HG03439 (cell line): Measurements from ENCODE around the gene NPAS2.

ENCODE experiments used
- ATAC-seq: cut with Tn5 transposase; IDR thresholded peaks from one replicate; pipeline ENCODE4 v1.9.1; 2021; ENCODE audit warnings: mild to moderate bottlenecking, moderate library complexity; ENCODE audit not compliant: unreplicated experiment

The NPAS2 gene

DNA sequence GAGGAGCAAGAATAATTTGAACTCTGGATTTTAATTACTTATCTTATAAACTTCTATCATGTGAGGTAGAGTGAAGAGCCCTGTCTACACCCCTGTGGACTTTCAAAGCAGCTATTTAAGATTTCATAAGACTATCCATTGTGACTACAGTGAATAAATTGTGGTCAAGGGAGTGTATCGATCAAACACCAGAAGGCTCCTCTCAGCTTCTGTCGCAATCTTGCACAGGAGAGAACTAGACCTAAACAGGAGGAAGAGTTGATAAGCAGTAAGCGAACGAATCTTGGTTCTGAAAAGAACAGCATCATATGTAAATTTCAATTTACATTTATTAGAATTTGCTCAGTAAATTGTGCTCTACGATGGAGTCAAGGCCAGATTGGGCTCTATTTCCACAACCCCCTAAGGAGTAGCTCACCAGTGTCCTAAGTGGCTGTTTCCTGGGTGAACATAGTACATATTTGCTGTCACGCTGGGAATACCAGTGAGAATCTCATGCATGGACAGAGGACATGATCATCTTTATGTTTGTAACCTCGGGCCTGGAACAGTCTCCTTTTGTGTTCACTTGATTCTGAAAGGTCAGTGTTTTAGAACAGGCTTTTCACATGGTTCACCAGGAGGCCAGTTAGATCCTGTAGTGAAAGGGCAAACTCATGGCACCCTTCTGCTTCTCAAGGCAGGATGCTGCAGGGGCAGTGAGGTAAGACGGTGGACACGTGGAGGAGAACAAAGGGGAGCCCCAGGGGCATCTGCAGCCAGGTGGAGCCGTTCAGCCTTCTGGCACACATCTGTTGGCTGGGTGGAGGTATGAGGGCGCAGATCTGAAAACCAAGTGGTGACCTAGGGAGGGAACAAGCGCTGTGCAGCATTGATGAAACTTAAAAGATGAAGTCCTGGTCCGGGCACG, 33.3 kb downstream of the NPAS2 start:
- ATAC-seq = no peak

DNA sequence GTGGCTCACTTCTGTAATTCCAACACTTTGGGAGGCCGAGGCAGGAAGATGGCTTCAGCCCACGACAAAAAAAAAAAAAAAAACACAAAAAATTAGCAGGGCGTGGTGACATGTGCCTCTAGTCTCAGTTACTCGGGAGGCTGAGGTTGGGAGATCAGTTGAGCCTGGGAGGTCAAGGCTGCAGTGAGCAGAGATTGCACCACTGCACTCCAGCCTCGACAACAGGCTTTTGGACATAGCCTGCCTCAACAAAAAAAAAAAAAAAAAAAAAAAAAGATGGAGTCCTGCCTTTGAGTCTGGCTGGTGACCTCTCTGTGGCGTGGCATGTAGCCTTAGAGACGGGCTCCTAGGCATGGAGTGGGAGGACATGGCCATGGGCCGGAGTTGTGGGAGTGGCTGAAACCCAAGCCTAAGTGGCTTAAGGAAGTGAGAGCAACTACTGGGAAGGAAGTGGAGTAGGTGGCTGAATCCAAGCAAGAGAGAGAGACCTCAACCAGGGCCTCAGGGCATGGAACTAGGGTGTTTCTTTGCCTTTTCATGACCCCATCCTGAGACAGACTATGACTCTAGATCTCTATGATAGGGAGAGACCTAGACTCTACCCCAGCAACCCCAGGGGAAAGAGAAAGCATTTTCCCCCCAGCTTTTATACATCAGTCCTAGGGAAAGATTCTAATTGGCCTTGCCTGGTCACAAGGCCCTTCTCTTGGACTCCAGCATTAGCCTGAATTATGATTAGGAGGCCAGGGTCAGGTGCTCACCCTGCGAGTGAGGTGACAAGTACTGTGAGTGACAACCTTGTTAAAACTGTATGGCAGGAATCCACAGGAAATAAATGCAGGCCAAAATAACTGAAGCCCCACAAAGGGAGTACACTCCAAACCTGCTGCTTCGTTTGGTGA, 34.2 kb downstream of the NPAS2 start:
- no peak for ATAC-seq

DNA sequence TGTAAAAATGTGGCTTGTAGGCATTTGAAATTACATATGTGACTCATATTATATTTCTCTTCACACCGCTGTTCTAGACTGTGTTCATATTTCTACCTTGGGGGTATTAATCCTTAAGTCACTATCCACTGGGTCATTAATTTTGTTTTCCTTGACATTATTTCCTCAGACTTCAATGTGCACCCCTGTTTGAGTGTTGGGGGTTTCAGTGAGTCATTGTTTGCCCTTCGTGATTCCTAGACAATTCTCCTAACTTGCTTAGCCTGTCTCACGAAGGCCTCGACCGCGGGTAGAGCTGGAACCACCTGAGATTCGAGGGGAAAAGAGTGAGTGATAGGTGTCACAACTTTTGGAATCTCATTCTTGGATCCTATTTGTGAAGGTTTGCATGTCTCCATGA, 35.1 kb downstream of the NPAS2 start:
- ATAC-seq = no peak

DNA sequence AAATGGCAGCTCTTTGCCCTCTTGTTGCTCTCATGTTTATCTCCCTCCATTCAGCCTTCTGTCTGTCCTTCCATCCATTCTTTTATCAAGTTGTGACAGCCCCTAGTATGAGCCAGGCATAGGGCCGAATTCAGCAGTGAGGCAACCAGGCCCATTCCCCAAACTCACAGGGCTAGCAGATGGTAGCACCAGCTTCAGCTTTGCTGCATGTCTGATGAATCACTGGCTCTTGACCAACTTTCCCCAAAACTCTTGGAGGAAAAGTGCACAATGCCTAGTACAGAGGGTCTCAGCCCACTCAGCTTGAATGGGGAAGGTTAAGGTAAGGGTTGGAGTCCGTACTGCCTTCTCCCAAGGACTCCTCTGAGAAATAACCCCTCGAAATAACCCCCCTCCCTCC, 35.7 kb downstream of the NPAS2 start:
- ATAC-seq = no peak

DNA sequence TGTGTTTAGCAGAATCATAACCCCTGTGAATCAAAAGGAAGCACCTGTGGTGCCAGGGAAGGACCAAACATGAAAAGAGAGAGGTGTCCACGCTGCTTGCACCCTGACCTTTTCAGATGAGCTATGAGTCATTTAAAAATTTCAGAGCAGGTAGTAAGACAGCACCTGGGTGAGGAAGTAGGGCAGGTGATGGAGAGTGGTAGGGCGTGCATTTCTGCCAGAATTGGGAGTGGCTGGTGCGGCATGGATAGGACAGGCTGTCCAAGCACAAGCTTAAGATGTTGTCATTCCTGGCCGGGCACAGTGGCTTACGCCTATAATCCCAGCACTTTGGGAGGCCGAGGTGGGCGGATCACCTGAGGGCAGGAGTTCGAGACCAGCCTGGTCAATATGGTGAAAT, 36.8 kb downstream of the NPAS2 start:
- ATAC-seq = no peak

DNA sequence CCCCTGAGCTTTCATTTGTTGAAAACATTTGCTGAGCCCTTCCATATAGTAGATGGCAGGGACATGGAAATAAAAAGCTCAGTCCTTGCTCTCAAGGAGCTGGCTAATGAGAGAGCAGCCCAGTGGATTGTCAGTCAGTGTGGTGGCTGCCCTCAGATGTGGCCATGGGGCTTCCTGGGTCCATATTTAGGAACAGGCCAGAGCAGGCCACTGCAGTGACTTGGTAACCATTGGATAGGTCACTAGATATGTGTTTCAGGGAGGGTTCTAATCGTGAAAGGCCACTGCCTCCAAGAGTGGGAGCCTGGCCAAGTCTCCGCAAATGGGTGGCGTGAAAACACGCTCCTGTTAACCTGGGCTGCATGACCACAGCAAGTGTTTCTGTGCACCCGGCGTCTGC, 37.4 kb downstream of the NPAS2 start:
- no peak for ATAC-seq

DNA sequence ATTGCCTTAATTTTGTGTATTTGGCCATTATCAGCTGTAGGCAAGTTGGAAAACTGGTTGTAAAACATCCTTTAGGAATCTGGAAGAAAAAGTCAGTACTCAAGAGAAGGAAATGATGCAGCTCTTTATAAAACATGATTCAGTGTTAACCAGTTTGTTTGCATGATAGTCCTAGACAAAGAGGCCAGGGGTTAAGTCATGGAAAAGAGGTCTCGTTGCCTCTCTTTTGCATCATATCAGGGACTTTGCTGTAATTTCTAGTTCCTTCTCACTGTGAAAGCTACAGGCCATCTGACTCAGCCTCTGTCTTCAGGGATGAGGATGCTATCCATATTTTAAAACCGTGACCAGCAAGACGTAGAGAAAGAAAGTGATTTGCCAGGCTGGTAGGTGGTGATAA, 38.0 kb downstream of the NPAS2 start:
- ATAC-seq = no peak

DNA sequence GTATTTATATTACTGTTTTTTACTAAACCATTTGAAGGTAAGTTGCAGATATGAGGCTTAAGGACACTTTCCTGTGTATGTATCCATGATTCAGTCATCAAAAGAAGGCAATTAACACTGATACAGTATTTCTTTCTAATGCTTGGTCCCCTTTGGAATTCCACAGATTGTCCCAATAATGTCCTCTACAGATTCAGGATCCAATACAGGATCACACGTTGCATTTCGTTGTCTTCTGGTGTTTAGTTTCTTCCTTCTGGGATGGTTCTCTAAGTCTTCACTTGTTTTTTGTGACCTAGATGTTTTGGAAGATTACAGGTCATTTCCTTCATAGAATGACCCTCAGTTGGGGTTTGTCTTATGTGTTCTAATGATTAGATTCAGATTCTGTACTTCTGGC, 40.0 kb downstream of the NPAS2 start:
- no peak for ATAC-seq

DNA sequence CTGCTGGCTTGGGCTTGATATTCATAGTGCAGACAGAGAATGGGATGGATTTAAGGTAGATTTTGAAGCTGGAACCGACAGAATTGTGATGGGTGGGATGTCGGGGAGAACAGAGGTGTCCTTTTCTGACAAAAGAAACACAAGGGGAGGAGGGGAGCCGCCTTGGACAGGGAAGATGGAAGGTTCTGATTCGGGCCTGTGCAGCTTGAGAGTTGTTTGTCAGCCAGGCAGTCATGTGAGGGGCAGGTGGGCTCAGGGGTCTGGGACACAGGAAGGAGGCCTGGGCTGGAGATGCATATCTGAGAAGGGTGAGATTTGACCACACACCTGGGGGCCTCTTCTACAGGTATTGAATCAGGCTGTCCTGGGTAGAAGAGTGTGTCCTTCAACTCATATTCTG, 41.4 kb downstream of the NPAS2 start:
- ATAC-seq = no peak

DNA sequence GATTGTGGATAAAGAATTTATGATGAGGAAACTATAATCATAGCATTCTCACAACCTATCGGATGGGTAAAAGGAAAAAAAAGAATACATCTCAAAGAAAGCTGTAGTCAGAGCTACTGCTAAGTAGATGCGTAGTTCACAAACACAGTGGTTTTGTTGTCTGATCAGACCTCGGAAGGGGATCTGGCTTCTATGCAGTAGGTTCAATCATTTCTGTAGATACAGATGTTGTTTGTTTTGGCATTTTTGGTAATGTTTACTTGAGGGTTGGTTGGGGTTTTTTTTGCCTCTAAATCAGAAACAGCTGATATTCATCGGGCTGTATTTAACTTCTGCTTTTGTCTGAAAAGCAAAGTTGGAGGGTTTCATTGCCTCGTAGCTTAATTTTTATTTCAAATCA, 42.1 kb downstream of the NPAS2 start:
- ATAC-seq = no peak

DNA sequence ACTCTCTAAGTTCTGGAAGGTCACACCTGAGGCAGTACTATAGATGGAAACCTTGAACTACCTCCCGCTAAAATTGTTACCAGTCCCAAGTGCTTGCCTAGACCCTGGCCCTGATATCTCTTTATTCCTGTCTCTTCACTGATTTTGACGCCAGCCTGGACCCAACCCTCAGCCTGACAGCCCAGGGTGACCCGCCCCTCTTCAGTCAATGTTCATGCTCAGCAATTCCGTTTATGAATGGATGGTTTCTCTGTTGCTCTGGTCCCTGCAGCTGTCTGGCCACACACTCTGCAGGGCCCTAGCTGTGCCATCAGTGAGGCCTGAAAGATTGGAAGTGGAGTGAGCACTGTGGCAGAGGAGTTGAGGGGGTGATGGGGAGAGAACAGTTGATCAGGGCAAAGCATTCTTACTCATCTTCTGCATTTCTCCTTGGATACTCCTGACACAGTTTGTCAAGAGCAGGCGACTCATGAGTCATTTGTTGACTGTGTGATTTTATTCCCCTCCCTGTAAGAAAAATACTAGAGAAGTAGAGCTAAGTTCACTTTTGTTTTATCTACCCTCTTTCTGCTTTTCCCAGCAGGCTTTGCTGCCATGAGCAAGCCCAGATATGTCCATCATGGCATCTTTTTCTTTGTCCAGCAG, 46.0 kb downstream of the NPAS2 start:
- ATAC-seq = no peak

DNA sequence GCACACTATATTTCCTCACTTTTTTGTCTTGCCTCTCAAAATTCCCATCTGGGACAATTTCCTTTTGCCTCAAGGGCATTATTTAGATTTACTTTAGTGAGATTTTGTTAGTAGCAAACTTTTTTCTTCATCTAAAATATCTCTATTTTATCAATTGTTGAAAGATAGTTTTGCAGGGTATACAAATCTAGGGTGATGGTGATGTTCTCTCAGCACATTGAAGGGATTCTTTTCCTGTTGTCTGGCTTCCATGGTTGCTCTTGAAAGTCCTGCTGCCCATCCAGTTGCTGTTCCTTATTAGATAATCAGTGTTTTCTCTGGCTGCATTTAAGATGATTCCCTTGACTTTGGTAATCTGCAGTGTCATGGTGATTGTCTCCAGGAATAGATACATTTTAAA, 48.1 kb downstream of the NPAS2 start:
- no peak for ATAC-seq

DNA sequence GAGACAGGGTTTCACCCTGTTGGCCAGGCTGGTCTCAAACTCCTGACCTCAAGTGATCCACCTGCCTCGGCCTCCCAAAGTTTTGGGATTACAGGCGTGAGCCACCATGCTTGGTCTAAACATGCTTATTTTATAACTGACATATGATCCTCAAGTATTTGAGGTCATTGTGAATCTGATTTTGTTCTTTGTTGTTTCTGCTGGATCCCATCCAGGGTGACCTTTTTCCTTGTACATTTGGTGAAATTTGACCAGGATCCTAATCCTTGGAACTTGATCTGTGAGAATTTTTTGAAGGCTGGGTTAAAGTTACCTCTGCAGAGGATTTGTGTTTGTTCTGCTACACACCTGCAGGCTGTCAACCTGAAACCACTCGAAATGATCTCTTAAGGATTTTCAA, 49.2 kb downstream of the NPAS2 start:
- no peak for ATAC-seq

DNA sequence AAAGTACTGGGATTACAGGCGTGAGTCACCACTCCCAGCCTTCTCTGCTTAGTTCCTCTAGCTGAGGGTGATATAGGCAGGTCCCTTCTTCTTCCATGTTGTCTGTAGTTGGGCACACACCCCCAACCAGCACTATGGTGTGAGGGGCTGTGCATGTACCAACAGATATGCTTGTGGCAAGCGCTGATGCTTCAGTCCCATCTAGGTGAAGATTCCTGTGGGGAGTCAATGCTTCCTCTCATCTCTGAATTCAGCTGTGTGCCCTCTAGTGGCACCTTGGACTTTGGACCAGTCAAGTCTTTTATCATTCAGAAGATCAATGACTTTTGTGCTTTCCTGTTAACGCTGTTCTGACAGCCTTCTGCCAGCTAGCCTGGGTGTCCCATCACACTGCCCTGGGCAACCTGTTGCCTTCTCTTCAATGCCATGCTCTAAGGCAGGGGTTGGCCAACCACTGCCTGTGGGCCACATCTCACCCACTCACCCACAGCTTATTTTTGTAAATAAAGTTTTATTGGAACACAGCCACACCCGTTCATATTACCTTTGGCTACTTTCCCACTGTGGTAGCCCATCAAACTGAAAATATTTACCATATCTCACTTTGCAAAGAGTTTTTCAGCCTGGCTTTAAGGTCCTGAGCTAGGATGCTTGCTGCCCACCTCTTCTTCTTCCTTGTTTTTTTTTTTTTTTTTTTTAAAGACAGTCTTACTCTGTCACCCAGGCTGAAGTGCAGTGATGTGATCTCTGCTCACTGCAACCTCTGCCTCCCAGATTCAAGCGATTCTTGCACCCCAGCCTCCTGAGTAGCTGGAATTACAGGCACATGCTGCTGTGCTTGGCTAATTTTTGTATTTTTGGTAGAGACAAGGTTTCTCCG, 51.0 kb downstream of the NPAS2 start:
- ATAC-seq = no peak

DNA sequence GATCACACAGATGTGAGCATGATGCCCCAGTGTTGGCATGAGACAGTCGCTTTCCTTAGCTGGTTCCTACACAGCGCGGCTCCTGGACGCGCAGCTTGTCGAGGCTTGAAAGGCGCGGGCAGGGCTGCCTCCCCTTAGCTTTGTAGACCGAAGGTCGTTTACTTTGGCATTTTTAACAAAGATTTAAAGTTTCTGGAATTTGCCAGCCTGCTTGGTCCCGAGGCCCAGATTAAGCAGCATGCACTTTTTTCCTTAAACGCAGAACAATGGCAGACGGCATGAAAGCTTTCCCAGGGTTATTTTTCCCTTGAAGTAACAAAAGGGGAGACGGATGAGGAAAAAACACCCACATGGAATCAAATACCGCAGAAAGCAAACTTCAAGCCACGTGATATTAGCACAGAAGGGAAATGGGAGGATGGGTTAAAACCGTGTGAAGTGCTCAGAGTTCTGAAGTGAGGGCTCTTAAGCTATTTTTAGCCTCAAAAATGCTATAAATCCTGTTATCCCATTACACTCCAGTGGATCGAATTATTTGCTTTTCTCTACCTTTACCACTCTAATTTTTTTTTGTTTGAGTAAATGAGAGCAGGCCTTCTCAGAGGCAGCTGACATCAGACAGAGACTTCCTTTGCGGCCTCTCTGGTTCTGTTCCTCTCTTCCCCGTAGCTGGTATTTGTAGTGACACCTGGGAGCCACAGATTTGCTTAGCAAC, 55.7 kb downstream of the NPAS2 start:
- ATAC-seq = no peak

DNA sequence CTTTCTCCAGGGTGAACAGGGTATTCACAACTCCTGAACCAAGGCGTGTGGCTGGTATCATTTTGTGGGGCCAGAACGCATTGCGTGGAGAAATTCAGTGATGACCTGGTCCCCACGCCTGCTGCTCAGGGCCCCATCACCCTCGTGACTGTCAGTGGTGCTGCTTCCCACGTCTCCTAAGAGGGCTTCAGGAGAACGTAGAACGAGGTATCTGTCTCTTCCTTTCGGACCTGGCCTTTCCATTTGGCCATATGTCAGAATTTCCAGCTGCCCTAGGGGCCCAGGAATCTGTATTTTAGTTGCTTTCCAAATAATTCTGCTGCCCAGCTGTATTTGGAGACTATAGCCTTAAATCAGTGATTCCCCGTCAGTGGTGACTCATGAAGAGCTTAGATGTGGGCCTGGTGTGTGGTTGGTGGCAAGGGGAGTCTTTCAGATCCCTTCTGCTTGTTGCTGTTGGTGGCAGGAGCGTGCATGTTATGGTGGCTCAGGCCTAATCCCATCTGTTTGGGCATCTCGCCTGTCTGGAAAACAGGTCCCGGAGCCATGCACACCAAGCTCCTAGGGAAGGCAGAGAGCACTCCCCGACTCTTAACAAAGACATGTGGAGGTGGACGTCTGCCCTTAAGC, 56.4 kb downstream of the NPAS2 start:
- ATAC-seq = no peak

DNA sequence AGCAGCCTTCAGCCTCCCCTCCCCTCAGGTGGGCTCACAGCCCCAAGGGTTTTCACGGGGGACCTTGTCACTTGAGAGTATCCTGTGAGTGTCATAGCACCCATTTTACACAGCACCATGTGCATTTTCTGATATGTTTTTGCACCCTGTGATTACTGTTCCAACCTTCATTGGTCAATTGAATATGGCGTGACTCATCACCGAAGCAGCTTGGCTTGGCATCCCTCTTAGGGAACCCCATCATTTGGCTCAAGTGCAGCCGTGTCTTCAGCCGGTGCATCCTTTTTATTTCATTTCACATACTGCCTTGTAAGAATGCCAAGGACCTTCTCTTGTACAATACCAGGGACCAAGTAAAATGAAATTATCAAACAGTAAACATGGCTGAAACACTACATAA, 57.6 kb downstream of the NPAS2 start:
- no peak for ATAC-seq

DNA sequence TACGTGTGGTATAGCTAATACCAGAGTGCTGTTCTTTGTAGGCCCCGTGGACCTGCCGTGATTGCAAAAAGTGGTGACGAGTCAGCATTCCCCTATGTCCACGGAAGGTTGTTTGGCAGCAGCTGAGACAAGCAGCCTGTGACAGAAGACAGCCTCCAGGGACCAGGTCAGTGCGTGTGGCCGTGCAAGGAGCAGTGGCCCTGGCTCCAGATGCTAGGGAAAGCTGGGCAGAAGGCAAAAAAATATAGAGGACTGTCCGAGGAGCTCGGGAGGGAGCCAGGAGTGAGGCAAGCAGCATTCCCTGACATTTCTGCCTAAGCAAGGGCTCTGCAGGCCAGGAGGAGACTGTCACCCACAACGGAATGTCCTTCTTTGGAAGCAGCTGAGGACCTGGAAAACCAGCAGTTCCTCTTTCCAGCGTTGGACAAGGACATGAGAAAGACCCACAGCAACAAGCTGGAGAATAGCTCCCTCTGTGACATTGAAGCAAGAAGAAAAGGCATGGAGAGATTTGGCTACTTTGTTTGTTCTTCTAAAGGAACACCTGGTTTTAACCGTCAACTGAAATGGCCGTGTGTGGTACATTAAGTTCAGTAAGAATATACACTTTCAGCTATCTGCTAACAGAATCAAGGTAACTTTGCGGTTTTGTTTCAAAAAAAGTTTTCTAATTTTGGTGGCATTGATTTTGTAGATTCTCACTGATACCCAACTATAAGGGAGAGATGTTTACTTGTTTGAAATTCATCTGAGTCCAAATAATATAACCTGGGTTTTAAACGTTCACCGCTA, 58.3 kb downstream of the NPAS2 start:
- ATAC-seq = no peak

DNA sequence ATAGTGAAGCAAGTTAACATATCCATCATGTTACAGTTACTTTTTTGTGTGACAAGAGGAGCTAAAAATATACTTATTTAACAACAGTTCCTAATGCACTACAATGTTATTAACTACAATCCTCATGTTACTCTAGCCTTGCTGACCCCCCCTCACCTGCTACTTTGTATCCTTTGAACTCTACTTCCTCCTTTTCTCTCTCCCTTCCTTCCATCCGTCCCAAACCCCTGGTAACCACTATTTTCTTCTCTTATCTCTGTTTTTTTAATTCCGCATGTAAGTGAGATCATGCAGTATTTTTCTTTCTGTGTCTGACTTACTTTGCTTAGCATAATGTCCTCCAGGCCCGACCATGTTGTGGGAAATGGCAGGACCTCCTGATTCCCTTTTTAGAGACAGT, 59.4 kb downstream of the NPAS2 start:
- ATAC-seq = no peak
